ENCODE measurements around the gene ATP2B2.

The ATP2B2 gene

GRCh38 chr3:10312391-10312790, 193.0 kb downstream of the ATP2B2 start:
- Histone ChIP-seq H3K9me3 (ENCODE audit: insufficient read depth, low read length) (no peaks in the 10 kb centered on the region), H3K4me3 (ENCODE audit: insufficient read length, low read depth) (no peak overlapping the region), H3K4me1 (ENCODE audit: insufficient read depth, insufficient read length) (no peaks in the 10 kb centered on the region), H3K27me3 (ENCODE audit: insufficient read depth, insufficient read length) (no peaks in the 10 kb centered on the region), H3K36me3 (ENCODE audit: insufficient read depth, insufficient read length, low read length) (peaks cover 97% of the 10 kb centered on the region), H3K9ac (ENCODE audit: insufficient read length, low read depth) (no peak overlapping the region)
- DNase-seq (ENCODE audit: low read depth, low spot score) = no peak
- TF ChIP-seq SUZ12 (IDR thresholded peaks at IDR 0.05; ENCODE audit: extremely low read depth, insufficient read depth, insufficient read length) (no peak), YY1 (IDR thresholded peaks at IDR 0.05; ENCODE audit: insufficient read depth, insufficient read length) (no peak), ZNF274 (IDR thresholded peaks at IDR 0.05; ENCODE audit: low read depth, low read length) (no peak)

GRCh38 chr3:10311710-10312109, 193.7 kb downstream of the ATP2B2 start:
- H3K36me3 ChIP-seq (ENCODE audit: insufficient read depth, insufficient read length, low read length) = peaks cover 97% of the 10 kb centered on the region
- H3K9me3 ChIP-seq (ENCODE audit: insufficient read depth, low read length) = no peaks in the 10 kb centered on the region
- no peak for TF ChIP-seq YY1 (IDR thresholded peaks at IDR 0.05; ENCODE audit: insufficient read depth, insufficient read length)
- TF ChIP-seq SUZ12 (IDR thresholded peaks at IDR 0.05; ENCODE audit: extremely low read depth, insufficient read depth, insufficient read length) = no peak
- no peak for TF ChIP-seq ZNF274 (IDR thresholded peaks at IDR 0.05; ENCODE audit: low read depth, low read length)
- DNase-seq (ENCODE audit: low read depth, low spot score) = no peak
- no peak overlapping the region for H3K9ac ChIP-seq (ENCODE audit: insufficient read length, low read depth)
- H3K4me1 ChIP-seq (ENCODE audit: insufficient read depth, insufficient read length) = no peaks in the 10 kb centered on the region
- no peak overlapping the region for H3K4me3 ChIP-seq (ENCODE audit: insufficient read length, low read depth)
- no peaks in the 10 kb centered on the region for H3K27me3 ChIP-seq (ENCODE audit: insufficient read depth, insufficient read length)

- Histone ChIP-seq H3K4me3 (ENCODE audit: insufficient read length, low read depth) (no peak overlapping the region), H3K4me1 (ENCODE audit: insufficient read depth, insufficient read length) (no peaks in the 10 kb centered on the region), H3K9me3 (ENCODE audit: insufficient read depth, low read length) (no peaks in the 10 kb centered on the region), H3K27me3 (ENCODE audit: insufficient read depth, insufficient read length) (no peaks in the 10 kb centered on the region), H3K9ac (ENCODE audit: insufficient read length, low read depth) (no peak overlapping the region), H3K36me3 (ENCODE audit: insufficient read depth, insufficient read length, low read length) (peaks cover 97% of the 10 kb centered on the region)
- no peak for DNase-seq (ENCODE audit: low read depth, low spot score)
- TF ChIP-seq SUZ12 (IDR thresholded peaks at IDR 0.05; ENCODE audit: extremely low read depth, insufficient read depth, insufficient read length) (no peak), ZNF274 (IDR thresholded peaks at IDR 0.05; ENCODE audit: low read depth, low read length) (no peak), YY1 (IDR thresholded peaks at IDR 0.05; ENCODE audit: insufficient read depth, insufficient read length) (no peak)
Observed at GRCh38 chr3:10310578-10310977, 194.8 kb downstream of the ATP2B2 start.

GRCh38 chr3:10309736-10310135, 195.7 kb downstream of the ATP2B2 start:
- no peak for DNase-seq (ENCODE audit: low read depth, low spot score)
- H3K27me3 ChIP-seq (ENCODE audit: insufficient read depth, insufficient read length) = no peaks in the 10 kb centered on the region
- no peaks in the 10 kb centered on the region for H3K4me1 ChIP-seq (ENCODE audit: insufficient read depth, insufficient read length)
- no peak overlapping the region for H3K9ac ChIP-seq (ENCODE audit: insufficient read length, low read depth)
- no peak for TF ChIP-seq ZNF274 (IDR thresholded peaks at IDR 0.05; ENCODE audit: low read depth, low read length)
- TF ChIP-seq SUZ12 (IDR thresholded peaks at IDR 0.05; ENCODE audit: extremely low read depth, insufficient read depth, insufficient read length) = no peak
- no peak for TF ChIP-seq YY1 (IDR thresholded peaks at IDR 0.05; ENCODE audit: insufficient read depth, insufficient read length)
- no peaks in the 10 kb centered on the region for H3K9me3 ChIP-seq (ENCODE audit: insufficient read depth, low read length)
- H3K4me3 ChIP-seq (ENCODE audit: insufficient read length, low read depth) = no peak overlapping the region
- peaks cover 97% of the 10 kb centered on the region for H3K36me3 ChIP-seq (ENCODE audit: insufficient read depth, insufficient read length, low read length)

- Histone ChIP-seq H3K9me3 (ENCODE audit: insufficient read depth, low read length) (no peaks in the 10 kb centered on the region), H3K27me3 (ENCODE audit: insufficient read depth, insufficient read length) (no peaks in the 10 kb centered on the region), H3K4me1 (ENCODE audit: insufficient read depth, insufficient read length) (no peaks in the 10 kb centered on the region), H3K36me3 (ENCODE audit: insufficient read depth, insufficient read length, low read length) (peaks cover 98% of the 10 kb centered on the region), H3K4me3 (ENCODE audit: insufficient read length, low read depth) (no peak overlapping the region), H3K9ac (ENCODE audit: insufficient read length, low read depth) (no peak overlapping the region)
- TF ChIP-seq SUZ12 (IDR thresholded peaks at IDR 0.05; ENCODE audit: extremely low read depth, insufficient read depth, insufficient read length) (no peak), ZNF274 (IDR thresholded peaks at IDR 0.05; ENCODE audit: low read depth, low read length) (no peak), YY1 (IDR thresholded peaks at IDR 0.05; ENCODE audit: insufficient read depth, insufficient read length) (no peak)
- no peak for DNase-seq (ENCODE audit: low read depth, low spot score)
Observed at GRCh38 chr3:10308678-10309077, 196.7 kb downstream of the ATP2B2 start.

- Histone ChIP-seq H3K4me3 (ENCODE audit: insufficient read length, low read depth) (no peak overlapping the region), H3K9ac (ENCODE audit: insufficient read length, low read depth) (no peak overlapping the region), H3K36me3 (ENCODE audit: insufficient read depth, insufficient read length, low read length) (peaks cover 98% of the 10 kb centered on the region), H3K4me1 (ENCODE audit: insufficient read depth, insufficient read length) (no peaks in the 10 kb centered on the region), H3K27me3 (ENCODE audit: insufficient read depth, insufficient read length) (no peaks in the 10 kb centered on the region), H3K9me3 (ENCODE audit: insufficient read depth, low read length) (no peaks in the 10 kb centered on the region)
- TF ChIP-seq ZNF274 (IDR thresholded peaks at IDR 0.05; ENCODE audit: low read depth, low read length) (no peak), SUZ12 (IDR thresholded peaks at IDR 0.05; ENCODE audit: extremely low read depth, insufficient read depth, insufficient read length) (no peak)
- DNase-seq (ENCODE audit: low read depth, low spot score) = no peak
Observed at GRCh38 chr3:10306156-10306555, 199.2 kb downstream of the ATP2B2 start.

GRCh38 chr3:10305331-10305902, 200.0 kb downstream of the ATP2B2 start:
- no peak for DNase-seq (ENCODE audit: low read depth, low spot score)
- no peak for TF ChIP-seq YY1 (IDR thresholded peaks at IDR 0.05; ENCODE audit: insufficient read depth, insufficient read length)
- no peak for TF ChIP-seq SUZ12 (IDR thresholded peaks at IDR 0.05; ENCODE audit: extremely low read depth, insufficient read depth, insufficient read length)
- no peak for TF ChIP-seq ZNF274 (IDR thresholded peaks at IDR 0.05; ENCODE audit: low read depth, low read length)
- H3K9ac ChIP-seq (ENCODE audit: insufficient read length, low read depth) = no peak overlapping the region
- H3K4me1 ChIP-seq (ENCODE audit: insufficient read depth, insufficient read length) = no peaks in the 10 kb centered on the region
- H3K36me3 ChIP-seq (ENCODE audit: insufficient read depth, insufficient read length, low read length) = peaks cover 98% of the 10 kb centered on the region
- no peaks in the 10 kb centered on the region for H3K27me3 ChIP-seq (ENCODE audit: insufficient read depth, insufficient read length)
- no peak overlapping the region for H3K4me3 ChIP-seq (ENCODE audit: insufficient read length, low read depth)
- H3K9me3 ChIP-seq (ENCODE audit: insufficient read depth, low read length) = no peaks in the 10 kb centered on the region
